ENCODE data around the gene ADRM1.

ADRM1 gene, protein sequence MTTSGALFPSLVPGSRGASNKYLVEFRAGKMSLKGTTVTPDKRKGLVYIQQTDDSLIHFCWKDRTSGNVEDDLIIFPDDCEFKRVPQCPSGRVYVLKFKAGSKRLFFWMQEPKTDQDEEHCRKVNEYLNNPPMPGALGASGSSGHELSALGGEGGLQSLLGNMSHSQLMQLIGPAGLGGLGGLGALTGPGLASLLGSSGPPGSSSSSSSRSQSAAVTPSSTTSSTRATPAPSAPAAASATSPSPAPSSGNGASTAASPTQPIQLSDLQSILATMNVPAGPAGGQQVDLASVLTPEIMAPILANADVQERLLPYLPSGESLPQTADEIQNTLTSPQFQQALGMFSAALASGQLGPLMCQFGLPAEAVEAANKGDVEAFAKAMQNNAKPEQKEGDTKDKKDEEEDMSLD

DNA sequence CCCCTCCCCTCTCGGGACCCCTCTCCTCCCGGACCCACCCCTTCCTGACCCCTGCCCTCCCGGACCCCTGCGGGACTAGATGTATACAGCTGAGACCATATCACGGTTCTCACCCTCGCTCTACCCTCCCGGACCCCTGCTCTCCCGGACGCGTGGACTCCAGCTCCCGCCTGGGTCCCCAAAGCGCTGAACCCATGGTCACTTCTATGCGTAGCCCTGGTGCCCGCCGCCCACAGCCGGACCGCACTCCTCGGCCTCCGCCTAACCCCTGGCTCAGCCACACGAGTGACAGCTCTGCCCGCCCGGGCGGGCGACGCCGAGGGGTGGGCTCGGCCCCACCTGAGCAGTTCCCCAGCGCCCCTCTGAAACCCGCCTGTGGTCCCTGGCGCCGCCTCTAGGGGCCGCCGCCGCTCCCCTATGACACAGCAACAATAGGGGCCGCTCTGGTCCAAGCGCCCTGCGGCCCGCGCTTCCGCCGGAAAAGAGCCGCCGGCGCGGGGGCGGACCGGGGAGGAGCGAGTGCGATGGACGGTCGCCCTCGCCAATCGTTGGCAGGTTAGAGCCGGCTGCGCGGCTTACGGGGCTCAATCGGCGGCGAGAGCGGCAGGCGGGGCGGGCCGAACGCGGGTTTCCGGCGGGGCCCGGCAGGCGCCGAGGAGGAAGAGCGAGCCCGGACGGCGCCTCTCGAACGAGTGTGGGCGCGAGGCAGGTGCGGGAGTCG lies at the start of gene ADRM1:
Gene ADRM1 (plus strand): TSS at position 657 of the 721 bp plus-strand sequence. CDS start 572 bp downstream, outside the sequence.
- DNase-seq: peak; percentile 65 to 98 (median 93)

DNA sequence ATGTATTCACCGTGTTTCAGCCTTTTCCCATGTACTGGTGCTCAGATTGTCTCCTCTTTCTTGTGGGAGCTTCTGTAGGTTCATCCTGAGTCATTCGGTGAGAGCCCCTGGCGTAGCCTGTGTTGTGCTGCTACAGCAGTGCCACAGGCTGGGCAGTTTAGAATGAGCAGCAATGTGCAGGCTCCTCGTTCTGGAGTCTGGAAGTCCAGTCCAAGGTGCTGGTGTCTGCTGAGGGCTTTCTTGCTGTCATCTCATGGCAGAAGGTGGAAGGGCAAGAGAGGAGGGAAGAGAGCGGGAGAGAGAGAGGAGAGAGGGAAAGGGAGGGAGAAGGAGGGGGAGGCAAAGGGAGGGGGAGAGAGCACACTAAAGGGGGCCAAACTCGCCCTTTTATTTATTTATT lies 49.4 kb upstream of the ADRM1 start:
- no peak for DNase-seq

DNA sequence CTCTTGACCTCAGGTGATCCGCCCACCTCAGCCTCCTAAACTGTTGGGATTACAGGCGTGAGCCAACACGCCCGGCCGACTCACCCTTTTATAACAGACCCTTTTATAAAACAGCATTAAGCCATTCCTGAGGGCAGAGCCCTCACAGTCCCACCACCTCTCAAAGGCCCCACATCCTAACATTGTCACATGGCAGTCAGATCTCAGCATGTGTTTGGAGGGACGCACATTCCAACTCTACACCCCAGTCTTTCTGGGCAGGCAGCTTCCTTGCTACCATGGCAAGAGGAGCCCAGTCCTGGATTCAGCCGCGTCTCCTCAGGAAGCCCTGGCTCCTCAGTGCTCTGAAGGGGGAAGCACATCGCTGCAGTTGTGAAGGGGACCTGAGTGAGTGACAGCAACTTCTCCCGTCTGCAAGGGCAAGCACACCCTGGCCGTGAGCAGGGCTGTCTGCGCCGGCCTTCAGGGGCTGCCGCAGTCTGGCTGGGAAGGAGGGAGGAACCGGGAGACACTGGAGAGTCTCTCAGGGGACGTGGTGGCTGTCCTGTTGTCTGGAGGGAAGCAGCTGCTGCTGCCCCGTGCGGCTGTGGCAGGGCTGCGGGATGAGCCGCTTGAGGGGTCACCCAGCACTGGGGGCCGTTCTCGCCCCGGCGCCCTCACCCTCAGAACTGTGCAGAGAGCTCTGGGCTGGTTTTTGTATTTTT lies 48.6 kb upstream of the ADRM1 start:
- DNase-seq: no peak

DNA sequence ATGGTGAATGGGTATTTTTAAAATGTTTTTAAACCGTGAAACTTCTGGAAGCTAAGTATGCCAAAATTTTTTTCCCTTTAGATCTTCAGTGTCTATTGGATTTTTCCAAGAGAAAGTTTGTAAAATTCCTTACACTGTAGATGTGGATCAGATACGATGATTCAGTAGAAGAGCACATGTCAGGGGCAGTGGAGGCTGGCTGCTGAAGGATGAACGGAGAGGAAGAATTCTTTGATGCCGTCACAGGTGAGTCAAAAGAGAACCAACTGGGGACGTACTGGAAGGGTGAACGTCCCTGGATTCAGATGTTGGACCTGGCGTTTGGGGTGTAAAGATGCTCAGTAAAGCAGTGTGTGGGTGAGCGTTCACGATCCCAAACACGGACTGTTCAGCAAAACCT lies 46.8 kb upstream of the ADRM1 start:
- no peak for DNase-seq

DNA sequence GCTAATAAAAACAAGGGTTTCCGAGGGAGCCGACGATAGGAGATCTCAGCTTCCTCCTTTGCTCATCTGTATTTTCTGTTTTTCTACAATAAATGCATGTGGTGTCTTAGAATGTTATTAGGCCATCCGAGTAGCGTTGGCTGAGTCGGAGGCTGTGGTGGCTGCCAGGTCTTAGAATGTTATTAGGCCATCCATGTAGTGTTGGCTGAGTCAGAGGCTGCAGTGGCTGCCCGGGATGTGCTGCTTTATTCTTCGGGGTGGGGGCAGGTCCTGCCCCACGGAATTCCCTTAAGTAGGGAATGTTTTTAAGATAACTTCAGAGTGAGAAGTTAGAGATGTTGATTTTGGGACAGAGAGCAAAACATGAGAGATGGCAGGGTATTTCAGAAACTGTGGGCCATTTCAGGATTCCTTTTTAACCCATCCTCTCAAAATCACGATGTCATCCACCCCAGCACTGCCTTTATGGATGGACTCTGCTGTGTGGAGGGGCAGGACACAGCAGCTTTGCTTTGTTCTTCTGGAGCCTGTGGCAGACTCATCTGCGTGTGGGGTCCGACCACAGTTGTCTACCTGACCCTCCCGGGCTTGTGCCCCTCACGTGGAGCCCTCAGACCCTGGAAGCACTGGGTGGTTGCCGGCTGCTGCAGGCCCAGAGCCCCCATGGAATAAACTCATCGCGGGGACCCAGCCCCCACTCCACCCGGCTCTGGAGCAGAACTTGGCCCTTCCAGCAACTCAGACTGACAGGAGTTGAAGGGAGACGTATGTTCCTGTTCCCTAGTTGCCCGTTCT lies 44.1 kb upstream of the ADRM1 start:
- peak in 3 of 56 donors; percentile 12 to 20 (median 18) for DNase-seq

DNA sequence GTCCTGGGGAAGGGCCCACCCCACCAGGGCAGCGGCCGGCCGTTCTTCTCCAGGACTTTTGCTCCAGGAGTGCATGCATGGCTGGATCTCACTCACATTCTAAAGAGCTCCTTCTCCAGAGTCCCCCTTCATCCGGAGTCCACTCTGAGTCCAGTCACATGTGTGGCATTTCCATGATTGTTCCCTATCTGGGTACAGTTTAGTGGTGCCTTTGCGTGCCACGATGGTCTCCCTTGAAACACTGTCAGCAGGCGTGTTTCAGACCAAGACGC lies 43.6 kb upstream of the ADRM1 start:
- DNase-seq: no peak

DNA sequence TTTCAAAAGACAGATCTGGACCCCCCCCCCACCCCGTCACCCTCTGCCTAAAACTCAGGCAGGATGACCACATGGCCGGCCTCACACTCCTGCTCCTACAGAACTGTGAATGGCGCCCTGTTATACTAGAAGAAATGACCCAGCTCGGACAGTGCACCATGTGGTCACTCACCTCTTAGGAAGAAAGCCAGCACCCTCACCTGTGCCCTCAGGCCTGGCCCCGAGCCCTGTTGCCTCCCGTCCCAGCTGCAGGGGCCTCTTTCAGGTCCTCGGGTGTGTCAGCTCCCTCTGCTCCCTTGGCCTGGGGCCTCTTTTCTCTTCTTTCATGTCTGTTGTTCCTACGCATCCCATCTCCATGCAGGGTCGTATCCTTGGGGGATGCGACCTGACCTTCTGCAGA lies 40.7 kb upstream of the ADRM1 start:
- DNase-seq: no peak

DNA sequence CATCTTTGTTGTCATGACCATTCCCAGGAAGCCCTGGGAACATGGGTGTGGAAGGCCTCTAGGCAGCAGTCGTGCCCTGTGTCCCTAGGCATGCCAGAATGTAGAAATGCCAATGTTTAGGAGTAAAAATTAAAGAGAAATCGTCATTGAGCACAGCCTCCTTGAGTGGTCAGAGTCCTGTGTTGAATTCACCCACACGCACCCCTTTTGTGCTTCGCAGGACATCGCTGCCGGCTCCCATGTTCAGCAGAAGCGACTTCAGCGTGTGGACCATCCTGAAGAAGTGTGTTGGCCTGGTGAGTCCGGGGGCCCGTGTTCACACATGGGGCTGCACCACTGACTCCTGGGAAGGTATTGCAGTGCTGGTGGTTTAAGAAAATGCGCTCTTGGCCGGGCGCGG lies 39.4 kb upstream of the ADRM1 start:
- no peak for DNase-seq

DNA sequence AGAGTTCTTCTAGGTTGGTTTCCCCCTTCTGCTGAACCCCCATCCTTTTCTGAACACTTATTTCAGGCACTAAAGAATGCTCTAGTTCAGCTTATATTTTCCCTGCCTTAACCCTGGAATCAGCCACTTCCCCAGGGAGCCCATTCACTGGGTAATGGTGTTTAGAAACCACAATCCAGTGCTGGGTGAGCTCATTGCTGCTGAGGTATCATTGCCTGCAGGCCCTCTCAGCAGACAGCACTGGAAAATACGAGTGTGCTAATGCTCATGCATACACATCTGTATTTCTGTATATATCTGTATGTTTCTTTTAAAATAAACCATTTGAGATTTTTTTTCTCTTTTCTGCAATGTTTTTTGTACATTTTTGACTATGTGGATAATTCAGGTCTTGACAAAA lies 37.4 kb upstream of the ADRM1 start:
- DNase-seq: no peak

DNA sequence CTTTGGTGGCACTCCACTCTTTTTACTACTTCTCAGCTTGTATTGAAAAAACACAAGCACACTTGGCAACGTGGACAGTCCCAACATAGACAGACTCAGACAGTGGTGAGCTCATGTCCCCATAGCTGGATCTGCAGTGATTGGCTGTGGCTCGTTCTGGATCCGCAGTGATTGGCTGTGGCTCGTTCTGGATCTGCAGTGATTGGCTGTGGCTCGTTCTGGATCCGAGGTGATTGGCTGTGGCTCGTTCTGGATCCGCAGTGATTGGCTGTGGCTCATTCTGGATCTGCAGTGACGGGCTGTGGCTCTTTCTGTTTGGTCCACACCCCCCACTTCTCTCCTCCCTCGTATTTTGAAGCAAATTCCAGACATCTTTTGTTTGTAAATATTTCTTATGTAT lies 36.5 kb upstream of the ADRM1 start:
- DNase-seq: no peak

DNA sequence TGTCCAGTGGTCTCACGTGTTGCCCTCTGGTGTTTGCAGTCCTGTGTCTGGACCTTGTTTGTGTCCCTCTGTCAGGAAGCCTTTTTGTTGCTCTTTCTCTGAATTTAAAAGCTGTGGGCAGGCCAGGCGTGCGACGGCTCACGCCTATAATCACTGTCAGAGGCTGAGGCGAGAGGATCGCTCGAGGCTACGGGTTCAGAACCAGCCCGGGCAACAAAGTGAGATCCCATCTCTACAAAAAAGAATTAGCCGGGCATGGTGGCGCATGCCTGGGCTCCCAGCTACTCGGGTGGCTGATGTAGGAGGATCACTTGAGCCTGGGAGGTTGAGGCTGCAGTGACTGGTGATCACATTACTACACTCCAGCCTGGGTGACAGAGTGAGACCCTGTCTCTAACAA lies 35.9 kb upstream of the ADRM1 start:
- DNase-seq: no peak

DNA sequence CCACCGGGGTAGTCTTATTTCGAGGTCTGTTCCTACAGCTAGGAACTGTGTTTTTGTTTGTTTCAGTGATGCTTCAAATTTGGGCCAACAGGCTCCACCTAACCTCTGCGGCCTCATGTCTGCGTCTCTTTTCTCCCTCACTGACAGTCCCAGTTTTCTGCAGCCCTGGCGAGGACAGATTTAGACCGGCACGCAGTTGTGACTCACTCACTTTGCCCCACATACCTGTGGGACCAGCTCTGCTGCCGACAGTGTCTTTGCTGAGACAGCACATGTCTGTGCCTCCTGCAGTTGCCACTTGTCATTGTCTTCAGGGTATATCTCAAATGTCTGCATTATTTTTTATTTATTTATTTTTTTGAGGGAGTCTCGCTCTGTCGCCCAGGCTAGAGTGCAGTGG lies 35.3 kb upstream of the ADRM1 start:
- peak in 21 of 56 donors; percentile 4 to 51 (median 17) for DNase-seq

DNA sequence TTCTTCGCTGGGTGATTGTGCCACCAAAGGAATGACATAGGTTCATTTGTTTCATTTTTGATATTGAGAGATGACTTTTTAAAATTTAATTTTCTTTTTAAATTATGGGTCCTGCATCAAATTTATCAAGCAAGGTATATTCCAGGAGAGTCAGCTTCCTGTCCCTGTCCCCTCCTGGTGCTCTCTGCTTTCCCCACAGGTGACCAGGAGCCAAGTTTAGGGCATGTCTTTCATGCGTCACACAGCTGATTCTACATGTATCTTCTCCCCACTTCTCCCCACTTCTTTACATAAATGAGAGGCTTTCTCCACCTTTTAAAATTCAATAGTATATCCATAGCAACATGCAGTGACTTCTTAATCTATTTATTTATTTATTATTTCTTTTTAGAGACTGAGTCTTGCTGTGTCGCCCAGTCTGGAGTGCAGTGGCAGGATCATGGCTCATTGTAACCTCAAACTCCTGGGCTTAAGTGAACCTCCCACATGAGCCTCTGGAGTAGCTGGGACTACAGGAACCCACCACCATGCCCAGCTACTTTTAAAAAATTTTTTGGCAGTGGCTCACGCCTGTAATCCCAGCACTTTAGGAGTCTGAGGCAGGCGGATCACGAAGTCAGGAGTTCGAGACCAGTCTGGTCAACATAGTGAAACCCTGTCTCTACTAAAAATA lies 34.4 kb upstream of the ADRM1 start:
- no peak for DNase-seq

DNA sequence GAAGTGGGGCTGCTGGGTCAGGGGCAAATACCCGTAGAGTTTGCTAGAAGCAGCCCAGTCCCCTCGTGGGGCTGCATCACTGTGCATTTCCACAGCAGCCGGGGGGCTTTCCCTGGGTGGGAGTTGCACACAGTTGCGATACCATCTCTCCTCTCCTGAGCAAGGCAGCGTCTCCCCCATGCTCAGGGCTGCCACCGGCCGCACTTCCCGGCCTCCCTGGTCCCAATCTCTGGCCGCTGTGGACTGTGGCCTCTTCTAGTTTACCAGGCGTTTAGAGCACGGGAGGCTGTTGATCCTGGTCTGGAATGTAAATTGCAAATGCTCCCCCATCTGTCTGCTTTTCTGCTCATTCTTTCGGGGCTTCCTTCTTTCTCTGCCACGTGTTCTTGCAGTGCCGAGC lies 33.4 kb upstream of the ADRM1 start:
- DNase-seq: no peak

DNA sequence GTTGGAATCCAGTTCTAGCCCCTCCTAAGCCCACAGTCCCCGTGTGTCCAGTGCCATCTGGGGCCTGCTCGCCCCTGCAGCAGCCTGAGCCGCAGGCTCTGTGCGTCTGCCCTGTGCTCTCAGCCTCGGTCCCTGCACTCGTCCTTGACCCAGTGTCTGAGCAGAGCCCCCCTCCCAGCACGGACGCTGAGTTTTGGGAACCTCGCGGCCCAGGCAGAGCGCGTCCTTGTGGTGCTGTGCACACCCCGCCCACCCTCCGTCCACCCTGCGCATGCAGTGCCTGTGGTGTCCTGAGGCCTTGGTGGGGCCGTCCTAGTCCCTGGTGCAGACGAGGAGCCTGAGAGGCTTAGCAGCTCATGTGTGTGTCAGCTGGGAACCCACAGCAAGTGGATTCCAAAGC lies 32.9 kb upstream of the ADRM1 start:
- DNase-seq: no peak

DNA sequence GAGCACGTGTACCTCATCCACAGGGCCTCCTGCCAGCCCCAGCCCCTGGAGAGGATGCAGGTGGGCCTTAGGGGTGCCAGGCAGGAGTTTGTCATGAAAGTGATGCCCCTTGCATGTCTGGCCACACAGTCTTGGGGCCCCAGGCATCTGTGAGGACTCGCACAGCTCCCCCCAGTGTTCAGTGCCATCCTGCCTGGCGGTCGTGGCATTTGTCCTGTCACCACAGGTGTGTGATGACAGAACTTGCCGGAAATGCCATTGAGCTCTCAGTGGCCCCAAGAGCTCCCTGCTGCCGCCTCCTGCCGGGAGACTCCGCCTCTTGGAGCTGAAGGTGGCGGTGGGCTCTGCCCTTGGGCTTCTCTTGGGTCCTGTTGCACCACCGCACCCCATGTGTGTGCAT lies 30.6 kb upstream of the ADRM1 start:
- no peak for DNase-seq

DNA sequence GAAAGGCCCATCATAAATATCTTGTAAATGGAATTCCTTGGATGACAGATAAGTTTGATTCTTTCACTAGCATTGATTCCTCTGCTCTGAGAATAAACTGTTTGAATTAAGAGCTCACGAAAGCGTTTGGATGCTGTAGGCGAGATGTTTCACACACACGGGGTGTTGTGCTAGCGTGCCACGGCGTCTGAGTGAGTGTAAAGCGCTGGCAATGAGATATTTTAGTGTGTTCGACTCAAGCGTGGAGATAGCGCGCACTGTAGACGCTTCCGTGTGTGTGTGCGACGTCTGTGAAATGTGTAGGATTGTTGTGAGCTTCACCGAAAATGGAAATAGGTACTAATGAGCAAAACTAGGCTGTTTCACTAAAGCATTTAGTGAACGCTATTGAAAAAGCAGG lies 29.4 kb upstream of the ADRM1 start:
- no peak for DNase-seq

DNA sequence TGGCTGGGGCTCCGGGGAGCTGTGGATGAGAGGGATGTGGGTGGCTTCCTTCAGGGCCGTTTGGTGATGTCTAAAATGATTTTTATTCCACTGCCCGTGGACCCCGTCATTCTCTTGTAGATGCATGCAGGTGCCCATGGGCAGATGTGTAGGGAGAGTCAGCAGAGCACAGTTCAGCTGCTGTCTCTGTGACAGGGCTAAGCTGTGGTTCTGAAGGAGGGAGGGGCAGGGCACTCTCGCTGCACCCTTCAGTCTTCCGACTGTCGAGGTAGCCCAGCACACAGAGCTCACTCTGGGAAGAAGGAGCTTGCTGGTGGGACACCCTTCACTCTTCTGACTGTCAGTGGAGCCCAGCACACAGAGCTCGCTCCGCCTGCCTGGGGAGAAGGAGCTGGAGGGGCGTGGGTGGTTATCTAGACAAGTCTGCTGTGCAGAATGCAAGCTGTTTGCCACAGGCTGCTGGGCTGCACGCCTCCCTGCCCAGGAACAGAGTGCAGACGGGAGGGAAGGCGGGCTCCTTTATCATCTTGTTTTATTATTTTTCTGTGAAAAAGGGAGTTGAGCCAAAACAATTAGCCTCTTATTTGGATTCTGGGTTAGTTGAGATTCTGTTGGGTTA lies 28.4 kb upstream of the ADRM1 start:
- peak in 39 of 56 donors; percentile 11 to 84 (median 49) for DNase-seq

DNA sequence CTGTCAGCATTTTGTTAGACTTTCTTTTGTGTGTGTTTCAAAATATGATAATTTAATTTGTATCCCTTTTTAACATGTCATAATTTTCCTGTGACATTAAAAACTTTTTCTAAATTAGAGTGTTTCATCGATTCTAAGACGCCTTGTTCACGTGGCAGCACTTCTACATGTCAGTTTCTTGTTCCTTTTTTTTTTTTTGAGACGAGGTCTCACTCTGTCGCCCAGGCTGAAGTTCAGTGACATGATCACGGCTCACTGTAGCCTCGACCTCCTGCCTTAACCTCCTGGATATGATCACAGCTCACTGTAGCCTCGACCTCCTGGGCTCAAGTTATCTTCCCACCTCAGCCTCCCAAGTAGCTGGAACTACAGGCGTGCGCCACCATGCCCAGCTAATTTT lies 27.6 kb upstream of the ADRM1 start:
- no peak for DNase-seq

DNA sequence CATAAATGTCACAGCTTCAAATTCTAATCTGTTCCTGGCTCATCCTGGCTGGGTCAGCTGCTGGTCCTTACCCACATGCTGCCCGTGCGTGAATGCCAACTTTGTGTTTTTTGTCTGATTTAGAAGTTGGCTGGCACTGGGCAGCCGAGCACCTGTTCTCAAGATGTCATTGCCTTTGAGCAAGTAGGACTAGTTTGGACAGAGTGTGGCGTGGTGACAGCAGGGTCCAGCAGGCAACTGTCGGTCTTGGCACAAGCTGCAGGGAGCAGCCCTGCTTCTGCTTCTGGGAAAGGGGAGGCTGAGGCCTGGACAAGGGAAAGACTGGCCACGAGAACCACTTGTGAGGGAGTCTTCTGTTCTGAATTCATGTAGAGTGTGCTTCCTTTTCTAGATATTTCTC lies 26.4 kb upstream of the ADRM1 start:
- DNase-seq: peak in 20 of 56 donors; percentile 3 to 41 (median 18)

DNA sequence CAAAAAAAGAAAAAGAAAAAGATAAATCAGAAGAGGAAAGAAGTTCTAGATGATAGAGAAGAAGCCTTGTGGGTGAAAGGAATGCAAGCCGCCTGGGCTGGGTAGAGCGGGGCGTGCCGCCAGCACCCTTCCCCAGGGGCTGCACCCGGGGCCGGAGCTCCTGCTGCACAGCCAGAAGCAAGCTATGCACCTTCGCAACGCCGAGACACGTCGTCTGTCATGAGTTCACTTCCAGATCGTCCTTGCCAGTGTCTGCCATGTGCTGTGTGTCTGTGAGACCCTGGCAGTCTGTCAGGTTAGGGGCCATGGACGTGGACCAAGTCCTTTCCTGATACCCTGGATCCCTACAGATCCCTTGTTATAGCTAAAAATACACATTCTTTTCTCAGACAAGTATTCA lies 25.5 kb upstream of the ADRM1 start:
- DNase-seq: no peak

Measured in nucleus accumbens (tissue), 56 donors.